K562 (cell line): ENCODE results near the gene NDUFB10. TPM values are rescaled to one million over a fixed set of nuclear protein-coding genes. Genes with fewer than 3 reads are reported as not detected.

ENCODE experiments used
- E2F3 ChIP-seq: fragments of 250-450 bp; sonication (Bioruptor Pico); IDR thresholded peaks from 2 replicates; pipeline ENCODE4 v1.4.0; 2020; ENCODE audit warnings: mild to moderate bottlenecking
- MEIS2 ChIP-seq: fragments of 450-650 bp; IDR thresholded peaks from 2 replicates; pipeline ENCODE4 v1.6.1; 2014; ENCODE audit warnings: mild to moderate bottlenecking; ENCODE audit not compliant: partially characterized antibody
- MTA3 ChIP-seq: fragments of 450-650 bp; formaldehyde crosslinking; IDR thresholded peaks from 2 replicates; pipeline ENCODE4 v1.6.1; 2017; ENCODE audit warnings: mild to moderate bottlenecking, borderline replicate concordance
- NBN ChIP-seq: fragments of 450-650 bp; IDR thresholded peaks from 2 replicates; pipeline ENCODE4 v1.6.1; 2016; ENCODE audit warnings: low read depth, mild to moderate bottlenecking
- NR2C2 ChIP-seq, 2 experiments: fragments of 200-800 bp in 1 of 2; sonication (Bioruptor generic) in 1 of 2; sonication (generic) in 1 of 2; formaldehyde crosslinking in 1 of 2; IDR thresholded peaks; 2 replicates each; pipeline versions ENCODE4 v1.6.1 to v1.8.0; 2016 to 2022; ENCODE audit warnings: mild to moderate bottlenecking in 1 of 2, missing compliant biosample characterization in 1 of 2, missing genetic modification characterization in 1 of 2, missing genetic modification reagents in 1 of 2
- NR2F6 ChIP-seq: fragments of 450-650 bp; formaldehyde crosslinking; IDR thresholded peaks from 2 replicates; pipeline ENCODE4 v1.4.0; 2020; ENCODE audit warnings: mild to moderate bottlenecking
- POLR2A ChIP-seq: fragments of 450-650 bp; conservative IDR thresholded peaks from 2 replicates; pipeline ENCODE4 v1.6.1; 2016
- PTBP1 ChIP-seq: fragments of 200-400 bp; formaldehyde crosslinking; IDR thresholded peaks from 2 replicates; pipeline ENCODE4 v1.6.1; 2017; ENCODE audit warnings: low read depth, low read length
- REST ChIP-seq, 2 experiments: fragments of 450-650 bp; formaldehyde crosslinking in 1 of 2; IDR thresholded peaks; 2 replicates each; pipeline versions ENCODE4 v1.4.0 to v1.6.1; 2014 to 2020; ENCODE audit warnings: mild to moderate bottlenecking in 2 of 2, borderline replicate concordance in 1 of 2, low read depth in 1 of 2
- SMC3 ChIP-seq: conservative IDR thresholded peaks from 2 replicates; pipeline ENCODE4 v1.6.1; 2011; ENCODE audit warnings: low read depth, low read length, improper control_type of control experiment; ENCODE audit not compliant: insufficient read depth
- SOX6 ChIP-seq: fragments of 450-650 bp; IDR thresholded peaks from 2 replicates; pipeline ENCODE4 v1.6.1; 2014; ENCODE audit warnings: mild to moderate bottlenecking
- ZBTB26 ChIP-seq: fragments of 450-650 bp; formaldehyde crosslinking; IDR thresholded peaks from 2 replicates; pipeline ENCODE4 v1.4.0; 2022; ENCODE audit warnings: missing genetic modification characterization
- ZBTB7A ChIP-seq: IDR thresholded peaks from 2 replicates; pipeline ENCODE4 v1.6.1; 2011; ENCODE audit warnings: low read depth, mild to moderate bottlenecking, low read length, moderate library complexity, borderline replicate concordance; ENCODE audit not compliant: control insufficient read depth
- ZHX1 ChIP-seq: fragments of 150-350 bp; conservative IDR thresholded peaks from 2 replicates; pipeline ENCODE4 v1.6.1; 2014; ENCODE audit warnings: low read length
- ZNF696 ChIP-seq: fragments of 250-450 bp; sonication (Bioruptor Pico); conservative IDR thresholded peaks from 2 replicates; pipeline ENCODE4 v1.4.0; 2020; ENCODE audit warnings: mild to moderate bottlenecking, moderate library complexity
- polyA plus RNA-seq, 8 experiments: library from polyadenylated mRNA; depleted of rRNA in 4 of 8; stranded (reverse) in 5 of 8; unstranded in 3 of 8; fragments of >200 nt; fragmentation: Nextera tagmentation in 2 of 8; fragmentation: Illumina TruSeq in 1 of 8; extraction: Ambion mirVana in 2 of 8; extraction: Trizol in 1 of 8; gene quantifications; 2 replicates each; pipeline versions ENCODE4 v1.2.1 to v1.2.3, GENCODE V29; 2011 to 2014; ENCODE audit warnings: inconsistent platforms in 1 of 8, missing spikeins in 1 of 8
- total RNA-seq, 7 experiments: library from RNA; depleted of rRNA in 6 of 7; stranded (reverse); fragments of >200 nt in 6 of 7; fragmentation: Illumina TruSeq in 2 of 7; extraction: Trizol in 2 of 7; gene quantifications; 2 replicates each; pipeline versions ENCODE4 v1.2.1 to v1.2.3, GENCODE V29; 2011 to 2021; ENCODE audit warnings: low replicate concordance in 1 of 7

Gene NDUFB10
- total and polyA plus RNA-seq, 9 of the 15 experiments (the other 6 are each of a cell fraction or from before 2014, with no cell fraction given) = 69.3 to 527 (median 161) TPM

GRCh38 chr16:2003827-2004641 is 44.7 kb downstream of the NDUFB10 start (continued):
- no peak for TF ChIP-seq ZBTB26 (CRISPR knock-in tag)
- no peak for TF ChIP-seq NR2F6 (CRISPR knock-in tag)
- TF ChIP-seq MEIS2 = peak; percentile 47
- TF ChIP-seq ZHX1 = 0 out of 2 replicates have a peak, but pooled peaks have one; percentile 64
- no peak for TF ChIP-seq PTBP1
- peak; percentile 28; the same call in 1 of the 2 replicates for TF ChIP-seq POLR2A
- 0 out of 2 replicates have a peak, but pooled peaks have one; percentile 16 for TF ChIP-seq NR2C2 (CRISPR knock-in tag; IDR thresholded peaks at IDR 0.05)
- no peak for TF ChIP-seq NR2C2 (tag; IDR thresholded peaks at IDR 0.05)
- TF ChIP-seq REST (IDR thresholded peaks at IDR 0.05; ENCODE audit: borderline replicate concordance) = peak; percentile 76
- TF ChIP-seq REST (CRISPR knock-in tag; IDR thresholded peaks at IDR 0.05; ENCODE audit: low read depth) = peak; percentile 45; the same call in 1 of the 2 replicates
- TF ChIP-seq ZBTB7A = 0 out of 2 replicates have a peak, but pooled peaks have one; percentile 31
- peak; percentile 85 for TF ChIP-seq SMC3
- TF ChIP-seq ZNF696 (CRISPR knock-in tag) = no peak
- peak; percentile 60; the same call in 1 of the 2 replicates for TF ChIP-seq SOX6
- TF ChIP-seq MTA3 = 0 out of 2 replicates have a peak, but pooled peaks have one; percentile 38
- TF ChIP-seq NBN = 0 out of 2 replicates have a peak, but pooled peaks have one; percentile 51
- no peak for TF ChIP-seq E2F3 (CRISPR knock-in tag)
